Stimulated activated CD8-positive, alpha-beta memory T cell treated with anti-CD3 and anti-CD28 coated beads, Interleukin-7, amount 100 ng/mL, for 1 hour (primary cell): ENCODE results near the gene GRID1.

ENCODE experiments used
- DNase-seq, 2 donors: peaks; one replicate each; pipeline ENCODE4 v3.0.0-alpha.2; 2020; ENCODE audit warnings: low read depth in 2 of 2

The GRID1 gene

GRCh38 chr10:86266446-86267242 is 100.0 kb downstream of the GRID1 start:
- DNase-seq = no peak

- DNase-seq = no peak
Observed at GRCh38 chr10:86265895-86266259, 100.7 kb downstream of the GRID1 start.

- DNase-seq = no peak
Observed at GRCh38 chr10:86265236-86265894, 101.2 kb downstream of the GRID1 start.

GRCh38 chr10:86264481-86265231 is 101.9 kb downstream of the GRID1 start:
- no peak for DNase-seq

GRCh38 chr10:86263907-86264306 is 102.7 kb downstream of the GRID1 start:
- no peak for DNase-seq

GRCh38 chr10:86263209-86263608 is 103.4 kb downstream of the GRID1 start:
- no peak for DNase-seq

- no peak for DNase-seq
Observed at GRCh38 chr10:86262688-86263181, 103.9 kb downstream of the GRID1 start.

- no peak for DNase-seq
Observed at GRCh38 chr10:86261941-86262687, 104.5 kb downstream of the GRID1 start.

- DNase-seq = no peak
Observed at GRCh38 chr10:86261470-86261869, 105.1 kb downstream of the GRID1 start.

- no peak for DNase-seq
Observed at GRCh38 chr10:86260564-86260963, 106.0 kb downstream of the GRID1 start.

GRCh38 chr10:86259901-86260562 is 106.6 kb downstream of the GRID1 start:
- DNase-seq = no peak

- no peak for DNase-seq
Observed at GRCh38 chr10:86258941-86259340, 107.7 kb downstream of the GRID1 start.

GRCh38 chr10:86258499-86258898 is 108.1 kb downstream of the GRID1 start:
- no peak for DNase-seq

GRCh38 chr10:86257683-86258082 is 108.9 kb downstream of the GRID1 start:
- no peak for DNase-seq

- no peak for DNase-seq
Observed at GRCh38 chr10:86256690-86257315, 109.8 kb downstream of the GRID1 start.

- DNase-seq = no peak
Observed at GRCh38 chr10:86255405-86256251, 111.0 kb downstream of the GRID1 start.

- DNase-seq = no peak
Observed at GRCh38 chr10:86254526-86255174, 111.9 kb downstream of the GRID1 start.

GRCh38 chr10:86254081-86254480 is 112.5 kb downstream of the GRID1 start:
- no peak for DNase-seq
